ENCODE measurements around the gene CD46.

CD46 gene

DNA sequence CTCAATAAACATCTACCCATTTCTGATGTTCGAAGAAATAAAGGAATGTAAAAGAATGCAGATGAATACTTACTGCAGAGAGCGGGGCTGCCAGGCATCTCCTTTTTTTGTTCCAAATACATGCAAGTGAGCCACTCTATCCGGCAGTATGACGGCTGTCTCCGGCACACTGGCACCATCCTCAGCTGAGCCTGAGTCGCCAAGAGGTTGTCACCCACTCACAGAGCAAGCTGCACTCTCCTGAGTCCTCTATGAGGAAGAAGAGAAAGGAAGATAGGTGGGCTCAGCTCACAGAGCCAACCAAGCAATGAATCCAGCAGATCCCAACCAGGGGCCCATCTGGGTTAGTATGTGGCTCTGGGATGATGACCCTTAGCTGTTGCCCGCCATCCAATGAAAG lies 65.3 kb downstream of the CD46 start:
- FAIRE-seq, result no peak

DNA sequence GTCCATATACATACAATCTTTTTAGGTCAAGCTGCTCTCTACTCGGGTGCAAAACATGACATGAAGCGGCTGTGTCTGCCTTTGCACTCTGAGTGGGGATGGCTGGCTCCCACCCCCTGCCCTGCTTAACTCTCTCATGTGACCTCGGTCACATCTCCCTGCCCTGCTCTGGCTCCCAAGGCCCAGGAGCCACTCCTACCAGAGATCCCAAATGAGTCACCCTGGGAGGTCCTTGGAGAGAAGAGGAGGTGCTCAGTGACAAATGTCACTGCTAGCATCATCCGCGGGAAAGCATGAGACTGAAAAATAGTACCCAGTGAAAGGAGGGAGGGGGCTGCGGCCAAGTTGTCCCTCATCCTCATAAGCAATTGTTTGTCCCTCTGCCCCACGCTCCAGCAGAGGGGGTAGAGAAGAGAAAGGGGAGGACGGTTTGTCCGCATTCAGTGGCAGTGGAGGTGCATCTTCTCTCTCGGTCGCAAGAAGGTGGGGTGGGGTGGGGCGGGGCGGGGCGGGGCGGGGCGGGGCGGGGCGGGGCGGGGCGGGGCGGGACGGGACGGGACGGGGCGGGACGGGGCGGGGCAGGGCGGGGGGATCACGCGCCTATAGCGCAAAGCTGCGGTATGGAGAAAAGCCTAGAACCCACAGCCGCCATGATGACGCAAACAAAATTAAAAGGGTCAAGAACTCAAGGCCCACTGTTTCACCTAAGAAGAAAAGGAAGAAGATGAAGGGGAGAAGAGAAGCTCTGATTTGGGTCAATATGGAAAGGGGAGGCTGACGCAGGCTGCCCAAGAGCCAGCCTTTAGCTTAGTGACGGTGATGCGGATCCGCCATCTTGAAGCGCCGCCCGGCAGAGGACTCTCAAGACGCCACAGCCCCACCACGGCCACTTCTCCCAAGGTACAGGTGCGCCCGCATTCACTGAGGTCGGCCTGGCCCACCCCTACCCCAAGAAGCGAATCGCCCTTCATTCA lies 66.2 kb downstream of the CD46 start:
- FAIRE-seq, result no peak

DNA sequence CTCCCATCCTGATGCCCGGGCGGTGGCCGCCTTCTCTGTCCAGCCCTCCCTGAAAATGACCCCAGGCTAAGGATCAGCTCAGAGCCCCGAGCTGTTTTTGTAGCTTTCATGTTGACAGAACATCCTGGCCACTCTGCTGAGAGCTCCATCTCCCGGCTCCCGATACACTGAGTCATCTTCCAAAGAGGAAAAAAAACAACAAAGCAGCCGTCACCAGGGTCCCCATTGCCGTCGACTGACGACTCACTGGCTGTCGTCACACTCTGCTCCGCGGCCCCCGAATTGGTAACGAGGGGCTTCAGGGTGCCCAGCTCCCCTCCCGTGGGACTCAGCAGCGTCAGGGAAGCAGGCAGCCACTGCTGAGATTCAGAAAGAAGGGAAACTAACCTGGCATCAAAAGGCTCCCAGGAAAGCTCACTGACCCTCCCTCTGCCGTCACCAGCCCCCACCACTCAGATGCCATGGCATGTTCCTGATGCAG lies 67.2 kb downstream of the CD46 start:
- FAIRE-seq, result no peak

- FAIRE-seq, result no peak
Measured at GRCh38 chr1:207820568-207821463, 69.0 kb downstream of the CD46 start.

GRCh38 chr1:207821464-207822045 lies 69.7 kb downstream of the CD46 start:
- no peak for FAIRE-seq

GRCh38 chr1:207822124-207822601 lies 70.3 kb downstream of the CD46 start:
- FAIRE-seq, result no peak

- FAIRE-seq, result no peak
Measured at GRCh38 chr1:207822602-207823451, 71.0 kb downstream of the CD46 start.

GRCh38 chr1:207823531-207823879 lies 71.7 kb downstream of the CD46 start:
- no peak for FAIRE-seq

- no peak for FAIRE-seq
Measured at GRCh38 chr1:207823880-207824566, 72.2 kb downstream of the CD46 start.

DNA sequence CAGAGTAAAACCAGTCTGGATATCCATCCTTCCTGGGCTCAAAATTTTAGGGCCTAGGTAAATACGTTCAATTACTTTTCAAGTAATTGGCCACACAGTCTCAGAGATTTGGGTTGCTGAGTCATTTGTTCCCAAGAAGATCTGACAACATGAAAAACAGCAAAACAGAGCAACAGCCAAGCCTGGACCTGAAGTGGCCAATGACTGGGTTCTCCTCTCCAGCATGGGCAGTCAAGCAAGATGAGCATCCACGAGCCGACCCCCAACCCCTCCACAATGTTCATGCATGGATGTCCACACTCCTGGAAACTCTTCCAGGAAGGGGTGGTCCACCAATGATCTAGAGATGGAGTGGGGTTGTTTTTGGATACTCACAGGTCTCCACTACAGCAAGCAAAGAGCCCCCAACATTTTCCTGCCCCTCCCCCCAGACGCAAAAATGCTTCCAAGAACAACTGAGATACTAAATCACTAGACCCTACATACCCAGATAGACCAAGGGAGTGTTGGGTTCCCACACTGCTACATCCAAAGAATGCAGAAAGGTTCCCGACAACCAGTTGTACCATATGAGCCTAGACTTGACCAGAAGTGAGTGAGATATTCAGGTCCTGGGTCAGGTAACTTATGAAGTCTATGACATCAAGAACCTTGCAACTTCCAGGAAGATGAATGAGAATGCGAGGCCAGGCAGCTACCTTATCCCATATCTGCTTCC lies 73.0 kb downstream of the CD46 start:
- FAIRE-seq, result no peak

DNA sequence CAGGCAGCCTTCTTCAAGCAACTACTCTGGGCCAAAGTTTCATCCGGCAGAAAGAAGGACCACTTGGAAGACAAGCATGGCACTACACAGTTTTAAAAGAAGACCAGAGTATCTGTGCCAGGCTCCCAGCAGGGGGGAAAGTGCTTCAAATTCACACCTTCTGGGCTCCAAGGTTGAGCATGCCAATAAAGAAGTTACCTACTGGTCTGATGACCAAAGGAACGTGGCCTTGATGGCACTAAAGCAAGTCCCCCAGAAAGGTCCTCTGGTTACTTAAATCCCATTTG lies 73.5 kb downstream of the CD46 start:
- FAIRE-seq, result no peak

GRCh38 chr1:207825719-207826556 lies 74.1 kb downstream of the CD46 start:
- FAIRE-seq, result no peak

- FAIRE-seq, result no peak
Measured at GRCh38 chr1:207826557-207827487, 75.0 kb downstream of the CD46 start.

DNA sequence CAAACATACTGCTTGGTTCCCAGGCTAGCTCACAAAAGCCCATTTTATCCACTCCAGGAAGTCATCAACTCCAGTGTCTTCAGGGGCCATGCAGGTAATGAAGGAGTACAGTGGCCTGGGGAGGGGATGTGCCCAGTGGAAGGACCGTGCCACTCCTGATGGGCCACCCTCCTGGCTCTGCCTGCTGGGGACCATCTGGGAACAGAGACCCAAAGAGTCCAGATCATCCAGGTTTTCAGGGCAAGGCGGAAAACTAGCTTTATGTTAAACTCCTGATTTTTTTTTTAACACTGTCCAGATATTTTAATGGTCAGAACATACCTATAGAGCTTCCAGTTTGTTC lies 75.6 kb downstream of the CD46 start:
- no peak for FAIRE-seq

- FAIRE-seq, result no peak
Measured at GRCh38 chr1:207828046-207828445, 76.2 kb downstream of the CD46 start.

DNA sequence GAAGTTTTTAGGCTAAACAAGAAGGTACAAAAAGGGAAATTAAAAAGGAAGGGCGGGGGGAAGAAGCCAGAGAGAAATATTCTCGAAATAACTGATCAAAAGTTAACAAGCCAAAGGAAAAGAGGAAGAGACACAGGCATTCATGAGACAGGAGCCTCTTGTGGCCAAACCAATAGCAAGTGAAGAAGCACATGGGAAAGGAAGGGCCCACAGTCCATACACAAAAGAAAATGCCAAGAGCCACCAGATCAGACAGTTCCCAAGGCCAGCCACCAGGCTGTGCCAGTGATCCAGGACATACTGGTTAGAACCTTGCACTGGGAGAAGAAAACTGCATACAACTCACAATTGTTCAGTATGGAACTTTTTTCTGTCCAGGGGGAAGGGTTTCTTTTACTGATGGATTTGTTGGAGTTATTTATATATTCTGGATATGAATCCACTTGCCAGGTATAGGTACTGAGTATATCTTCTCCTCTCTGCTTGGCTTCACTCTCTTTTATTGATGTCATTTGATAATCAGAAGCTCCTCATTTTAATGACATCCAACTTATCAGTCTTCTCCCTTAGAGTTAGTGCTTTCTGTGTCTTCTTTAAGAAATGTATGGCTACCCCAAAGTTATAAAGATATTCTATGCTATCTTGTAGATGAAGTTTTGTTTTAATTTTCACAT lies 76.8 kb downstream of the CD46 start:
- peak; percentile 48 for FAIRE-seq

DNA sequence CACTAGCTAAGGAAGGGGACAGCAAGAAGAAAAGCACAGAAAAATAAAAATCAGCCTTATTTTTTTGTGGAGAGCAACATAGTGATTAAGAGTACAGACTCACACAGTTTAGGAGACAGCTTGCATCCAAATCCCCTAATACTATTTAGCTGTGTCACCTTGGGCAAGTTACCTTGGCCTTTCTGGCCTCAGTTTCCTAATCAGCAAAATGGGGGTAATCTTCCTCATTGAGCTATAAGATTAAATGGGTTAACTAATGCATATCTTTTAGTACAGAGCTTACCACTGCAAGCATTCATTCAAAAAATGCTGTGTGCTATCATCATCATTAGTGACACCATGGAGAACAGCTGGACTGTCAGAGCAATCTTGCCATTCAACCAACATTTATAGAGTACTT lies 77.7 kb downstream of the CD46 start:
- no peak for FAIRE-seq

DNA sequence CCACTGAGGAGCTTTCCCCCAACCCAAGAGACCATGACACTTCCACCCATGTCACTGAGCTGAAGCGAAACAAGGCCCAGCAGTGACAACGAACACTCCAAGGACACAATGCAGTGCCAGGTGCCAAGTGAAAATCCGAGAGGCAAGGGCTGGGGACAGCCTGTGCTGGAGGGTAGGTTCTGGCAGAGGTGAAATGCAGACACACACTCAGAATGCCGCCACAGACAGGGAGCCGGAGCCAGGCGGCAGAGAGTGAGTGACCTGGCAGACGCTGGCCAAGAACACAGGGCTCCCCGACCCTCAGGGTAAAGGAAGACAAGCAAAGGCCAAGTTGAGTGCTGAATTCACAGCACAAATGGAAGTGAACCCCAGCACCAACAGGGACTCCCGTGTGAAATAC lies 78.9 kb downstream of the CD46 start:
- no peak for FAIRE-seq

Data from endometrium (tissue), 2 donors.